HEK293 (cell line): ENCODE results near the gene GPR132.
A peak's percentile ranks its signal among the peaks of the same experiment; 100 is the strongest.

Source experiments
- CTCF ChIA-PET: fragments of 350-600 bp; formaldehyde crosslinking; extraction: SDS; loops from one replicate; lab custom pipeline; 2021; ENCODE audit warnings: antibody characterized with exemption; lab: Yijun Ruan, JAX
- POLR2A ChIA-PET: fragments of 300-600 bp; formaldehyde crosslinking; extraction: SDS; loops from one replicate; lab custom pipeline; 2020; ENCODE audit warnings: antibody characterized with exemption, inconsistent platforms; lab: Yijun Ruan, JAX
- H3K27ac ChIP-seq: fragments of 200-500 bp; sonication (Bioruptor generic); 2 replicates; pipeline ENCODE4 v1.5.1; 2014; ENCODE audit warnings: low read depth, low read length, control low read depth, inconsistent platforms; ENCODE audit errors: extremely low read depth
- H3K36me3 ChIP-seq, 2 experiments: fragments of 200-500 bp in 1 of 2; sonication (Bioruptor generic) in 1 of 2; 1 replicate in 1 of 2; 2 replicates in 1 of 2; pipeline ENCODE4 v1.5.1; 2014 to 2017; ENCODE audit warnings: inconsistent platforms in 2 of 2, low read length in 2 of 2; ENCODE audit not compliant: control insufficient read depth in 2 of 2, insufficient read depth in 1 of 2
- H3K4me1 ChIP-seq: fragments of 200-500 bp; sonication (Bioruptor generic); 2 replicates; pipeline ENCODE4 v1.5.1; 2014; ENCODE audit warnings: mild to moderate bottlenecking, low read length, inconsistent platforms; ENCODE audit not compliant: control insufficient read depth, insufficient read depth
- H3K4me3 ChIP-seq: 2 replicates; pipeline ENCODE4 v1.5.1; 2011; ENCODE audit warnings: low read depth, mild to moderate bottlenecking, control low read depth, low read length, moderate library complexity
- H3K9me3 ChIP-seq: fragments of 200-500 bp; sonication (Bioruptor generic); 2 replicates; pipeline ENCODE4 v1.5.1; 2014; ENCODE audit warnings: low read depth, low read length, inconsistent platforms; ENCODE audit not compliant: control insufficient read depth, insufficient read depth
- BCL11B ChIP-seq: fragments of 450-650 bp; formaldehyde crosslinking; IDR thresholded peaks from 2 replicates; pipeline ENCODE4 v1.5.1; 2016; ENCODE audit warnings: low read depth, missing biosample characterization, missing genetic modification characterization
- GLIS2 ChIP-seq: fragments of 450-650 bp; formaldehyde crosslinking; IDR thresholded peaks from 2 replicates; pipeline ENCODE4 v1.5.1; 2016; ENCODE audit warnings: missing biosample characterization, missing genetic modification characterization
- KLF7 ChIP-seq: fragments of 450-650 bp; formaldehyde crosslinking; IDR thresholded peaks from 2 replicates; pipeline ENCODE4 v1.5.1; 2016; ENCODE audit warnings: missing biosample characterization, missing genetic modification characterization, borderline replicate concordance
- MYNN ChIP-seq: fragments of 450-650 bp; formaldehyde crosslinking; IDR thresholded peaks from 2 replicates; pipeline ENCODE4 v1.5.1; 2016; ENCODE audit warnings: missing biosample characterization, missing genetic modification characterization, borderline replicate concordance
- YY1 ChIP-seq: fragments of 450-650 bp; formaldehyde crosslinking; IDR thresholded peaks from 2 replicates; pipeline ENCODE4 v1.5.1; 2018; ENCODE audit warnings: missing biosample characterization, missing genetic modification characterization
- ZBTB48 ChIP-seq: fragments of 450-650 bp; formaldehyde crosslinking; IDR thresholded peaks from 2 replicates; pipeline ENCODE4 v1.5.1; 2016; ENCODE audit warnings: missing biosample characterization, missing genetic modification characterization
- ZNF155 ChIP-seq: fragments of 450-650 bp; formaldehyde crosslinking; IDR thresholded peaks from 2 replicates; pipeline ENCODE4 v1.5.1; 2016; ENCODE audit warnings: missing biosample characterization, missing genetic modification characterization
- ZNF175 ChIP-seq: fragments of 450-650 bp; formaldehyde crosslinking; IDR thresholded peaks from 2 replicates; pipeline ENCODE4 v1.5.1; 2016; ENCODE audit warnings: missing biosample characterization, missing genetic modification characterization
- ZNF19 ChIP-seq: fragments of 450-650 bp; formaldehyde crosslinking; IDR thresholded peaks from 2 replicates; pipeline ENCODE4; 2016; ENCODE audit warnings: missing biosample characterization, missing genetic modification characterization, low read depth
- ZNF214 ChIP-seq: fragments of 450-650 bp; formaldehyde crosslinking; IDR thresholded peaks from 2 replicates; pipeline ENCODE4 v1.5.1; 2017; ENCODE audit warnings: missing biosample characterization, mild to moderate bottlenecking, missing genetic modification characterization, borderline replicate concordance
- ZNF239 ChIP-seq: fragments of 450-650 bp; formaldehyde crosslinking; IDR thresholded peaks from 2 replicates; pipeline ENCODE4 v1.5.1; 2016; ENCODE audit warnings: missing biosample characterization, missing genetic modification characterization
- ZNF24 ChIP-seq: fragments of 450-650 bp; formaldehyde crosslinking; IDR thresholded peaks from 2 replicates; pipeline ENCODE4 v1.5.1; 2016; ENCODE audit warnings: missing biosample characterization, missing genetic modification characterization
- ZNF266 ChIP-seq: fragments of 450-650 bp; formaldehyde crosslinking; IDR thresholded peaks from 2 replicates; pipeline ENCODE4 v1.5.1; 2016; ENCODE audit warnings: missing biosample characterization, missing genetic modification characterization, low read depth
- ZNF274 ChIP-seq, 2 experiments: fragments of 200-500 bp in 1 of 2; fragments of 450-650 bp in 1 of 2; sonication (Bioruptor generic) in 1 of 2; formaldehyde crosslinking in 1 of 2; IDR thresholded peaks; 2 replicates each; pipeline versions ENCODE4 v1.5.1 to v1.6.1; 2014 to 2016; ENCODE audit warnings: borderline replicate concordance in 1 of 2, inconsistent platforms in 1 of 2, low read length in 1 of 2, missing biosample characterization in 1 of 2, missing genetic modification characterization in 1 of 2
- ZNF354C ChIP-seq: fragments of 450-650 bp; formaldehyde crosslinking; IDR thresholded peaks from 2 replicates; pipeline ENCODE4 v1.5.1; 2016; ENCODE audit warnings: missing biosample characterization, missing genetic modification characterization, low read depth, borderline replicate concordance
- ZNF416 ChIP-seq: fragments of 450-650 bp; formaldehyde crosslinking; IDR thresholded peaks from 2 replicates; pipeline ENCODE4 v1.5.1; 2016; ENCODE audit warnings: missing biosample characterization, missing genetic modification characterization
- ZNF514 ChIP-seq: fragments of 450-650 bp; formaldehyde crosslinking; IDR thresholded peaks from 2 replicates; pipeline ENCODE4 v1.5.1; 2016; ENCODE audit warnings: missing biosample characterization, missing genetic modification characterization
- ZNF558 ChIP-seq: fragments of 450-650 bp; formaldehyde crosslinking; IDR thresholded peaks from 2 replicates; pipeline ENCODE4 v1.5.1; 2016; ENCODE audit warnings: missing biosample characterization, missing genetic modification characterization
- ZNF585B ChIP-seq: fragments of 450-650 bp; formaldehyde crosslinking; IDR thresholded peaks from 2 replicates; pipeline ENCODE4 v1.5.1; 2016; ENCODE audit warnings: missing biosample characterization, missing genetic modification characterization
- ZNF600 ChIP-seq: fragments of 450-650 bp; formaldehyde crosslinking; IDR thresholded peaks from 2 replicates; pipeline ENCODE4 v1.5.1; 2016; ENCODE audit warnings: missing biosample characterization, missing genetic modification characterization
- ZNF658 ChIP-seq: fragments of 450-650 bp; formaldehyde crosslinking; IDR thresholded peaks from 2 replicates; pipeline ENCODE4; 2016; ENCODE audit warnings: missing biosample characterization, missing genetic modification characterization
- ZNF677 ChIP-seq: fragments of 450-650 bp; IDR thresholded peaks from 2 replicates; pipeline ENCODE4 v1.5.0; 2018; ENCODE audit warnings: missing biosample characterization, mild to moderate bottlenecking, missing genetic modification characterization, moderate library complexity
- ZNF707 ChIP-seq: fragments of 450-650 bp; formaldehyde crosslinking; IDR thresholded peaks from 2 replicates; pipeline ENCODE4 v1.5.1; 2016; ENCODE audit warnings: missing biosample characterization, missing genetic modification characterization
- ZNF747 ChIP-seq: fragments of 450-650 bp; formaldehyde crosslinking; IDR thresholded peaks from 2 replicates; pipeline ENCODE4 v1.5.1; 2016; ENCODE audit warnings: missing biosample characterization, missing genetic modification characterization
- ZNF768 ChIP-seq: fragments of 450-650 bp; formaldehyde crosslinking; IDR thresholded peaks from 2 replicates; pipeline ENCODE4 v1.5.1; 2018; ENCODE audit warnings: missing biosample characterization, mild to moderate bottlenecking, missing genetic modification characterization
- ZNF776 ChIP-seq: fragments of 450-650 bp; formaldehyde crosslinking; IDR thresholded peaks from 2 replicates; pipeline ENCODE4 v1.5.0; 2017; ENCODE audit warnings: missing biosample characterization, missing genetic modification characterization, borderline replicate concordance
- TF ChIP-seq, protein P1 (sequence below): fragments of 450-650 bp; formaldehyde crosslinking; IDR thresholded peaks from 2 replicates; pipeline ENCODE4 v1.5.1; 2017; ENCODE audit warnings: missing biosample characterization, missing genetic modification characterization
- TF ChIP-seq, protein P2 (sequence below): fragments of 450-650 bp; formaldehyde crosslinking; IDR thresholded peaks from 2 replicates; pipeline ENCODE4 v1.5.1; 2016; ENCODE audit warnings: missing biosample characterization, missing genetic modification characterization
- TF ChIP-seq, protein P3 (sequence below): fragments of 450-650 bp; formaldehyde crosslinking; IDR thresholded peaks from 2 replicates; pipeline ENCODE4 v1.5.1; 2016; ENCODE audit warnings: missing biosample characterization, missing genetic modification characterization
- TF ChIP-seq, protein P4 (sequence below): fragments of 450-650 bp; formaldehyde crosslinking; IDR thresholded peaks from 2 replicates; pipeline ENCODE4 v1.5.1; 2016; ENCODE audit warnings: missing biosample characterization, missing genetic modification characterization

Gene GPR132

DNA sequence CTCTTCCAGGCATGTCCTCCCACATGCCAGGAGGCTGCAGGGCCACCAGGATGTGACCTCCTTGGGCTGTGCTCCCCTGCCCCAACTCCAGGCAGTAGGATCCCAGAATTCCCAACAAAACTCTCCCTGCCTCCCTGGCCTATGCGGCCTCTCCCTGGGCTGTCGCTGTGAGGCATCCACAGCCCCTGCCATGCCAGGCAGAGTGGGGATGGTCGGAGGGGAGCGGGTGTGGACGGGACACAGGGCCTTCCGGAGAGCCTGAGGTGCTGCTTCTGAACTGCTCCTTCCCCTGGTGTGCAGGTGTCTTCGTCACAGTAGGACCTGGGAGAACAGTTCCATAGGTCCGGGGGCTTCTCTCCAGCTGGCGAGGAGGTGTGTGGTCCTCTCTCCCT lies 18.3 kb downstream of the GPR132 start:
- ChIA-PET POLR2A (no interaction called here), CTCF (interaction anchor here (0.5 to 8.3 kb wide), 21 partner anchors 12 to 351 kb away, joined by 3 to 109 read pairs (median 5); partner anchors contain the start of genes CDCA4 and PLD4)
- Histone ChIP-seq H3K4me3 (no peak overlapping the region), H3K27ac (no peak overlapping the region), H3K9me3 (no peaks in the 10 kb centered on the region), H3K36me3 (no peaks in the 10 kb centered on the region), H3K4me1 (peaks cover 2% of the 10 kb centered on the region; the same call in 1 of the 2 replicates)
- TF ChIP-seq ZNF768 (tag by site-specific recombination) (no peak), KLF7 (no peak), ZNF600 (tag by site-specific recombination) (no peak), BCL11B (tag by site-specific recombination) (no peak), ZNF266 (tag by site-specific recombination) (no peak), ZNF239 (no peak), ZNF677 (tag by site-specific recombination) (no peak), ZBTB48 (tag by site-specific recombination) (no peak), ZNF747 (tag by site-specific recombination) (no peak)
- TF ChIP-seq, protein P1, sequence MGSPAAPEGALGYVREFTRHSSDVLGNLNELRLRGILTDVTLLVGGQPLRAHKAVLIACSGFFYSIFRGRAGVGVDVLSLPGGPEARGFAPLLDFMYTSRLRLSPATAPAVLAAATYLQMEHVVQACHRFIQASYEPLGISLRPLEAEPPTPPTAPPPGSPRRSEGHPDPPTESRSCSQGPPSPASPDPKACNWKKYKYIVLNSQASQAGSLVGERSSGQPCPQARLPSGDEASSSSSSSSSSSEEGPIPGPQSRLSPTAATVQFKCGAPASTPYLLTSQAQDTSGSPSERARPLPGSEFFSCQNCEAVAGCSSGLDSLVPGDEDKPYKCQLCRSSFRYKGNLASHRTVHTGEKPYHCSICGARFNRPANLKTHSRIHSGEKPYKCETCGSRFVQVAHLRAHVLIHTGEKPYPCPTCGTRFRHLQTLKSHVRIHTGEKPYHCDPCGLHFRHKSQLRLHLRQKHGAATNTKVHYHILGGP (tag by site-specific recombination): no peak
- TF ChIP-seq, protein P2, sequence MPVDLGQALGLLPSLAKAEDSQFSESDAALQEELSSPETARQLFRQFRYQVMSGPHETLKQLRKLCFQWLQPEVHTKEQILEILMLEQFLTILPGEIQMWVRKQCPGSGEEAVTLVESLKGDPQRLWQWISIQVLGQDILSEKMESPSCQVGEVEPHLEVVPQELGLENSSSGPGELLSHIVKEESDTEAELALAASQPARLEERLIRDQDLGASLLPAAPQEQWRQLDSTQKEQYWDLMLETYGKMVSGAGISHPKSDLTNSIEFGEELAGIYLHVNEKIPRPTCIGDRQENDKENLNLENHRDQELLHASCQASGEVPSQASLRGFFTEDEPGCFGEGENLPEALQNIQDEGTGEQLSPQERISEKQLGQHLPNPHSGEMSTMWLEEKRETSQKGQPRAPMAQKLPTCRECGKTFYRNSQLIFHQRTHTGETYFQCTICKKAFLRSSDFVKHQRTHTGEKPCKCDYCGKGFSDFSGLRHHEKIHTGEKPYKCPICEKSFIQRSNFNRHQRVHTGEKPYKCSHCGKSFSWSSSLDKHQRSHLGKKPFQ (tag by site-specific recombination): no peak

DNA sequence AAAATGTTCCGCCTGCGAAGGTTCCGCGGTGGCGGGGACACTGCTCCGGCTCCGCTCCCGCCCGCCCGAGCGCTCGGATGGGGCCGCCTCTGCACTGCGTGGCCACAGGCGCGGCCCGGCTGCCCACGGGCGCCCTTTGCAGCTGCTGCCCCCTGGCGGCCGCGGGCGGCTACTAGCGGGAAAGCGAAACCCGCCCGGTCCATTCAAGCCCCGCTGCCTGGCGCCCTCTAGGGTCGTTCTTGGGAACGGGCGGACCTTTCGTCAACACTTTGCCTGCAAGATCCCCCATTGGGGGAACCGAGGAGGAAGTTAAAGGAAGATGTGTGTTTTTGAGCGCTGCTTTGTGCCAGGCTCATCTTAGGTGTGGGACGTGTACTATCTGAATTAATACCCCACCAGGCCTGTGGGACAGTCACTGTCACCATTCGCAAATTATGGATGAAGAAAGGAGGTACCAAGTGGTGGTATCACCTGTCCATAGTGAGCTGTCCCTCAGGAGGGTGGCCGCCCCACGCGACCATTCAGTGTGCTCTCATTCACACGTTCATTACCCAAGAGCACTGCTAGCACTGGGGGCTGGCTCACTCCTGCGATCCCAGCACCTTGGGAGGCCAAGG lies 19.4 kb downstream of the GPR132 start:
- Histone ChIP-seq H3K27ac (no peak overlapping the region), H3K36me3 (no peaks in the 10 kb centered on the region), H3K4me1 (peaks cover 2% of the 10 kb centered on the region; the same call in 1 of the 2 replicates), H3K4me3 (no peak overlapping the region; the same call in 1 of the 2 replicates), H3K9me3 (no peaks in the 10 kb centered on the region)
- CTCF ChIA-PET: interaction anchor here (0.6 to 8.3 kb wide), 37 partner anchors 11 to 1517 kb away, joined by 3 to 109 read pairs (median 4); partner anchors contain the start of genes AHNAK2, CDCA4, CLBA1 and PLD4
- POLR2A ChIA-PET: interaction anchor here (0.6 to 2.0 kb wide), 3 partner anchors 21 to 26 kb away, joined by 3 to 7 read pairs (median 4); partner anchors contain the start of gene CDCA4
- TF ChIP-seq ZNF274 (IDR thresholded peaks at IDR 0.05; ENCODE audit: low read length): no peak
- no peak for TF ChIP-seq ZNF274 (tag by site-specific recombination; IDR thresholded peaks at IDR 0.05; ENCODE audit: borderline replicate concordance)
- no peak for TF ChIP-seq MYNN (tag by site-specific recombination)
- no peak for TF ChIP-seq ZNF214
- TF ChIP-seq ZNF776: no peak
- no peak for TF ChIP-seq ZNF585B (tag by site-specific recombination)
- no peak for TF ChIP-seq ZNF558 (tag by site-specific recombination)
- no peak for TF ChIP-seq ZNF24
- TF ChIP-seq ZNF19: no peak
- no peak for TF ChIP-seq ZNF514
- TF ChIP-seq, protein P3, sequence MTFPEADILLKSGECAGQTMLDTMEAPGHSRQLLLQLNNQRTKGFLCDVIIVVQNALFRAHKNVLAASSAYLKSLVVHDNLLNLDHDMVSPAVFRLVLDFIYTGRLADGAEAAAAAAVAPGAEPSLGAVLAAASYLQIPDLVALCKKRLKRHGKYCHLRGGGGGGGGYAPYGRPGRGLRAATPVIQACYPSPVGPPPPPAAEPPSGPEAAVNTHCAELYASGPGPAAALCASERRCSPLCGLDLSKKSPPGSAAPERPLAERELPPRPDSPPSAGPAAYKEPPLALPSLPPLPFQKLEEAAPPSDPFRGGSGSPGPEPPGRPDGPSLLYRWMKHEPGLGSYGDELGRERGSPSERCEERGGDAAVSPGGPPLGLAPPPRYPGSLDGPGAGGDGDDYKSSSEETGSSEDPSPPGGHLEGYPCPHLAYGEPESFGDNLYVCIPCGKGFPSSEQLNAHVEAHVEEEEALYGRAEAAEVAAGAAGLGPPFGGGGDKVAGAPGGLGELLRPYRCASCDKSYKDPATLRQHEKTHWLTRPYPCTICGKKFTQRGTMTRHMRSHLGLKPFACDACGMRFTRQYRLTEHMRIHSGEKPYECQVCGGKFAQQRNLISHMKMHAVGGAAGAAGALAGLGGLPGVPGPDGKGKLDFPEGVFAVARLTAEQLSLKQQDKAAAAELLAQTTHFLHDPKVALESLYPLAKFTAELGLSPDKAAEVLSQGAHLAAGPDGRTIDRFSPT (tag by site-specific recombination): no peak
- TF ChIP-seq ZNF416 (tag by site-specific recombination): no peak
- TF ChIP-seq ZNF707 (tag by site-specific recombination): no peak
- peak; percentile 43; the same call in 1 of the 2 replicates for TF ChIP-seq YY1 (tag by site-specific recombination)
- TF ChIP-seq GLIS2 (tag by site-specific recombination): peak; percentile 33
- no peak for TF ChIP-seq ZNF354C
- TF ChIP-seq, protein P4, sequence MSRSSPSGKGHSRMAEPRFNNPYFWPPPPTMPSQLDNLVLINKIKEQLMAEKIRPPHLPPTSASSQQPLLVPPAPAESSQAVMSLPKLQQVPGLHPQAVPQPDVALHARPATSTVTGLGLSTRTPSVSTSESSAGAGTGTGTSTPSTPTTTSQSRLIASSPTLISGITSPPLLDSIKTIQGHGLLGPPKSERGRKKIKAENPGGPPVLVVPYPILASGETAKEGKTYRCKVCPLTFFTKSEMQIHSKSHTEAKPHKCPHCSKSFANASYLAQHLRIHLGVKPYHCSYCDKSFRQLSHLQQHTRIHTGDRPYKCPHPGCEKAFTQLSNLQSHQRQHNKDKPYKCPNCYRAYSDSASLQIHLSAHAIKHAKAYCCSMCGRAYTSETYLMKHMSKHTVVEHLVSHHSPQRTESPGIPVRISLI (tag by site-specific recombination): no peak
- no peak for TF ChIP-seq ZNF155 (tag by site-specific recombination)
- no peak for TF ChIP-seq ZNF175 (tag by site-specific recombination)
- TF ChIP-seq ZNF658 (tag by site-specific recombination): no peak
- 0 out of 2 replicates have a peak, but pooled peaks have one; percentile 33 for TF ChIP-seq ZNF677 (tag by site-specific recombination)
